Ovary (tissue), 3 donors: ENCODE measurements around the gene FAM53B.

Experiments
- POLR2A ChIP-seq: fragments of 450-650 bp; IDR thresholded peaks from one replicate; pipeline ENCODE4 v1.6.1; 2017; ENCODE audit warnings: antibody characterized with exemption, mild to moderate bottlenecking, moderate library complexity
- TF ChIP-seq, protein P1 (sequence below), 3 donors: fragments of 450-650 bp in 2 of 3; fragments of 200-600 bp in 1 of 3; IDR thresholded peaks; one replicate each; pipeline versions ENCODE4 v1.5.1 to v1.8.0; 2016 to 2022; ENCODE audit warnings: antibody characterized with exemption in 3 of 3, mild to moderate bottlenecking in 1 of 3
- donor health status: DM: no; HTN: no; CAD: no.

- TF ChIP-seq, protein P1, sequence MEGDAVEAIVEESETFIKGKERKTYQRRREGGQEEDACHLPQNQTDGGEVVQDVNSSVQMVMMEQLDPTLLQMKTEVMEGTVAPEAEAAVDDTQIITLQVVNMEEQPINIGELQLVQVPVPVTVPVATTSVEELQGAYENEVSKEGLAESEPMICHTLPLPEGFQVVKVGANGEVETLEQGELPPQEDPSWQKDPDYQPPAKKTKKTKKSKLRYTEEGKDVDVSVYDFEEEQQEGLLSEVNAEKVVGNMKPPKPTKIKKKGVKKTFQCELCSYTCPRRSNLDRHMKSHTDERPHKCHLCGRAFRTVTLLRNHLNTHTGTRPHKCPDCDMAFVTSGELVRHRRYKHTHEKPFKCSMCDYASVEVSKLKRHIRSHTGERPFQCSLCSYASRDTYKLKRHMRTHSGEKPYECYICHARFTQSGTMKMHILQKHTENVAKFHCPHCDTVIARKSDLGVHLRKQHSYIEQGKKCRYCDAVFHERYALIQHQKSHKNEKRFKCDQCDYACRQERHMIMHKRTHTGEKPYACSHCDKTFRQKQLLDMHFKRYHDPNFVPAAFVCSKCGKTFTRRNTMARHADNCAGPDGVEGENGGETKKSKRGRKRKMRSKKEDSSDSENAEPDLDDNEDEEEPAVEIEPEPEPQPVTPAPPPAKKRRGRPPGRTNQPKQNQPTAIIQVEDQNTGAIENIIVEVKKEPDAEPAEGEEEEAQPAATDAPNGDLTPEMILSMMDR (IDR thresholded peaks at IDR 0.05) = no peak
- no peak for TF ChIP-seq POLR2A
These were observed 86.4 kb downstream of the FAM53B start for GRCh38 chr10:124657806-124658205.
